NCI-H2227 treated with DMSO at 0.1 percent for 48 hours (cell line): ENCODE data around the gene TMEM259.

ENCODE experiments used
- DNase-seq: peaks from one replicate; lab custom pipeline; 2025; lab: John Stamatoyannopoulos, UW

TMEM259 gene

GRCh38 chr19:961866-962620, 58.9 kb downstream of the TMEM259 start:
- no peak for DNase-seq

GRCh38 chr19:960601-960938, 60.4 kb downstream of the TMEM259 start:
- DNase-seq = no peak

- no peak for DNase-seq
Measured at GRCh38 chr19:960020-960419, 60.9 kb downstream of the TMEM259 start.
